ENCODE data around the gene PSMD7.

The PSMD7 gene

GRCh38 chr16:74271872-74272271, 24.7 kb upstream of the PSMD7 start:
- H3K4me1 ChIP-seq (ENCODE audit: insufficient read depth, poor library complexity, severe bottlenecking): no peaks in the 10 kb centered on the region
- H3K27ac ChIP-seq (ENCODE audit: poor library complexity, severe bottlenecking): no peak overlapping the region
- no peak overlapping the region for H3K4me3 ChIP-seq (ENCODE audit: severe bottlenecking)
- H3K36me3 ChIP-seq (ENCODE audit: low read depth): no peaks in the 10 kb centered on the region
- DNase-seq (ENCODE audit: low spot score): no peak
- no peak for ATAC-seq (ENCODE audit: low read depth)
- no peaks in the 10 kb centered on the region for H3K9me3 ChIP-seq (ENCODE audit: severe bottlenecking)
- TF ChIP-seq, protein P1, sequence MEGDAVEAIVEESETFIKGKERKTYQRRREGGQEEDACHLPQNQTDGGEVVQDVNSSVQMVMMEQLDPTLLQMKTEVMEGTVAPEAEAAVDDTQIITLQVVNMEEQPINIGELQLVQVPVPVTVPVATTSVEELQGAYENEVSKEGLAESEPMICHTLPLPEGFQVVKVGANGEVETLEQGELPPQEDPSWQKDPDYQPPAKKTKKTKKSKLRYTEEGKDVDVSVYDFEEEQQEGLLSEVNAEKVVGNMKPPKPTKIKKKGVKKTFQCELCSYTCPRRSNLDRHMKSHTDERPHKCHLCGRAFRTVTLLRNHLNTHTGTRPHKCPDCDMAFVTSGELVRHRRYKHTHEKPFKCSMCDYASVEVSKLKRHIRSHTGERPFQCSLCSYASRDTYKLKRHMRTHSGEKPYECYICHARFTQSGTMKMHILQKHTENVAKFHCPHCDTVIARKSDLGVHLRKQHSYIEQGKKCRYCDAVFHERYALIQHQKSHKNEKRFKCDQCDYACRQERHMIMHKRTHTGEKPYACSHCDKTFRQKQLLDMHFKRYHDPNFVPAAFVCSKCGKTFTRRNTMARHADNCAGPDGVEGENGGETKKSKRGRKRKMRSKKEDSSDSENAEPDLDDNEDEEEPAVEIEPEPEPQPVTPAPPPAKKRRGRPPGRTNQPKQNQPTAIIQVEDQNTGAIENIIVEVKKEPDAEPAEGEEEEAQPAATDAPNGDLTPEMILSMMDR (IDR thresholded peaks at IDR 0.05; ENCODE audit: poor library complexity, severe bottlenecking): no peak
- peaks cover 33% of the 10 kb centered on the region for H3K27me3 ChIP-seq (ENCODE audit: insufficient read depth, poor library complexity, severe bottlenecking)

DNA sequence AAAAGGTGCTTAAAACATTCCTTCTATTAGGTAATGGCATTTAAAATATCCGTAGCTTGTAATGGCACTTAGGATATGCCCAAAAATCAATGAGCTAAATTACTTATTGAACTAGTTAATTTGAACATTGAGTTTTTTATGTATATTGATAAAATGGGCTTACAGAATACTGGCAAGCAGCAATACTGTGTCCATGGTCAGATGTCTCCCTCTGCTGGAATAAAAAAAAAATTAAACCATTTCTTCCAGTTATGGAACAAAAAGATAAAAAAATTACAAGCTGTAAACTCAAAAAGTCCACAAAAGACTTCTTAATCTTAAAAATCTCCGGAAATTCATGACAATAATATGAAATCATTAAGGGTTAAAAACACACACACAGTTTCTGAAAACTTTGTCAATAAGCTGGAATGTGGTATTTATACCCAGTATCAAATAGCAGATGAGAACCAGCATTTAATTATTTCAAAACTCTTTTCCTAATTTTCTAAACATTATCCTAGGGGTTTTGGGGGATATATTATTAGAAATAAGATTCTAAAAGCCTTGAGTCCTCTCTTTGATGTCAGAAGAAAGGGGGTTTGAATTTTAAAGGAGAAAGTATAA, 21.5 kb upstream of the PSMD7 start:
- Histone ChIP-seq H3K4me1 (ENCODE audit: insufficient read depth, poor library complexity, severe bottlenecking) (no peaks in the 10 kb centered on the region), H3K36me3 (ENCODE audit: low read depth) (no peaks in the 10 kb centered on the region), H3K9me3 (ENCODE audit: severe bottlenecking) (no peaks in the 10 kb centered on the region), H3K4me3 (ENCODE audit: severe bottlenecking) (no peak overlapping the region), H3K27me3 (ENCODE audit: insufficient read depth, poor library complexity, severe bottlenecking) (peaks cover 9% of the 10 kb centered on the region), H3K27ac (ENCODE audit: poor library complexity, severe bottlenecking) (no peak overlapping the region)
- DNase-seq (ENCODE audit: low spot score): no peak
- TF ChIP-seq, protein P1 (IDR thresholded peaks at IDR 0.05; ENCODE audit: poor library complexity, severe bottlenecking): peak; percentile 78
- ATAC-seq (ENCODE audit: low read depth): no peak

- no peaks in the 10 kb centered on the region for H3K36me3 ChIP-seq (ENCODE audit: low read depth)
- no peak overlapping the region for H3K4me3 ChIP-seq (ENCODE audit: severe bottlenecking)
- TF ChIP-seq, protein P1 (IDR thresholded peaks at IDR 0.05; ENCODE audit: poor library complexity, severe bottlenecking): no peak
- ATAC-seq (ENCODE audit: low read depth) (no peak), DNase-seq (ENCODE audit: low spot score) (no peak)
- peaks cover 8% of the 10 kb centered on the region for H3K27me3 ChIP-seq (ENCODE audit: insufficient read depth, poor library complexity, severe bottlenecking)
- no peaks in the 10 kb centered on the region for H3K9me3 ChIP-seq (ENCODE audit: severe bottlenecking)
- no peak overlapping the region for H3K27ac ChIP-seq (ENCODE audit: poor library complexity, severe bottlenecking)
- H3K4me1 ChIP-seq (ENCODE audit: insufficient read depth, poor library complexity, severe bottlenecking): no peaks in the 10 kb centered on the region
Observed at GRCh38 chr16:74275711-74276110, 20.9 kb upstream of the PSMD7 start.

- TF ChIP-seq, protein P1 (IDR thresholded peaks at IDR 0.05; ENCODE audit: poor library complexity, severe bottlenecking): no peak
- Histone ChIP-seq H3K9me3 (ENCODE audit: severe bottlenecking) (no peaks in the 10 kb centered on the region), H3K27me3 (ENCODE audit: insufficient read depth, poor library complexity, severe bottlenecking) (peaks cover 8% of the 10 kb centered on the region), H3K27ac (ENCODE audit: poor library complexity, severe bottlenecking) (no peak overlapping the region), H3K36me3 (ENCODE audit: low read depth) (no peaks in the 10 kb centered on the region), H3K4me1 (ENCODE audit: insufficient read depth, poor library complexity, severe bottlenecking) (no peaks in the 10 kb centered on the region), H3K4me3 (ENCODE audit: severe bottlenecking) (no peak overlapping the region)
- DNase-seq (ENCODE audit: low spot score): no peak
- no peak for ATAC-seq (ENCODE audit: low read depth)
Observed at GRCh38 chr16:74277974-74278373, 18.6 kb upstream of the PSMD7 start.

- TF ChIP-seq, protein P1 (IDR thresholded peaks at IDR 0.05; ENCODE audit: poor library complexity, severe bottlenecking): no peak
- no peak overlapping the region for H3K27ac ChIP-seq (ENCODE audit: poor library complexity, severe bottlenecking)
- DNase-seq (ENCODE audit: low spot score) (no peak), ATAC-seq (ENCODE audit: low read depth) (no peak)
- H3K4me3 ChIP-seq (ENCODE audit: severe bottlenecking): no peak overlapping the region
- H3K4me1 ChIP-seq (ENCODE audit: insufficient read depth, poor library complexity, severe bottlenecking): no peaks in the 10 kb centered on the region
- H3K36me3 ChIP-seq (ENCODE audit: low read depth): no peaks in the 10 kb centered on the region
- peaks cover 8% of the 10 kb centered on the region for H3K27me3 ChIP-seq (ENCODE audit: insufficient read depth, poor library complexity, severe bottlenecking)
- H3K9me3 ChIP-seq (ENCODE audit: severe bottlenecking): no peaks in the 10 kb centered on the region
Observed at GRCh38 chr16:74279266-74279665, 17.3 kb upstream of the PSMD7 start.
